HG03571 (cell line): ENCODE measurements around the gene KRTAP20-3.

ENCODE experiments used
- ATAC-seq: cut with Tn5 transposase; IDR thresholded peaks from one replicate; pipeline ENCODE4 v1.9.1; 2021; ENCODE audit not compliant: unreplicated experiment

KRTAP20-3 gene

DNA sequence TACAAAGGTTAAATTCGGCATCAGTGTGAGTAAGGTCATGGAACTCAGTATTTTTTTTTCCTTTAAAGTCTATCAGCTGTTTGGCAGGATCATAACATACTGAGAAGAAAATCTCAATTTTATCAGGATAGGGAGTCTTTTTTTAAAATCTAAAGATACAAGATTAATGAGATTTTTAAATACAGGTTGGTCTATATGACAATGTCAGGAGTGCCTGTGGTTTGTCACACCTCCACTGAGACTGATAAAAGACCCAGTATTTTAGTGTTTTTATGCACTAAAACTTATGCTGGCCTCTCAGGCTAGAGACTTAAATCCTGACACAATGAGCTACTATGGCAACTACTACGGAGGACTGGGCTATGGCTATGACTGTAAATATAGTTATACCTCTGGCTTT, at the start of gene KRTAP20-3:
TSS of gene KRTAP20-3 (plus strand) at position 301 of the 400 bp plus-strand sequence.
- no peak for ATAC-seq

DNA sequence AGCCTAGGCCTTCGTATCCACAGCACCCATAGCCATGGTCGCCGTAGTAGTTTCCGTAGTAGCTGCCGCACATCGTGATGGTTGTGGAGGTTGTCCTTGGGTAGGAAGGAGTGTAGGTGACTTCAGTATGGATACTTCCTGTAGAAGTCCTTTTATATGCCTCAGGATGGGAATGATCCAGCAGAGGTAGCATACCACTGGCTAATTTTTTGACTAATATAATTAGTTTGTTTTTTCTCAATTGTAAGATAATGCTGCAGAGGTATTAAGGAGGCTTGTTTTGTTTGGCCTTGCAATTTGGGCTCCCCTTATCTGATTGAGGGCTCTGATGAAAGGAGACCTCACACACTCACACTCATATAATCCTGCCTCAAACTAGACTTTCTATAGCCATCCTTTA, 43.9 kb upstream of the KRTAP20-3 start, which contains the start of gene KRTAP6-2:
TSS of gene KRTAP6-2 (minus strand) at position 101 of the 400 bp plus-strand sequence. CDS start at position 73, 28 bp downstream.
- ATAC-seq = no peak

DNA sequence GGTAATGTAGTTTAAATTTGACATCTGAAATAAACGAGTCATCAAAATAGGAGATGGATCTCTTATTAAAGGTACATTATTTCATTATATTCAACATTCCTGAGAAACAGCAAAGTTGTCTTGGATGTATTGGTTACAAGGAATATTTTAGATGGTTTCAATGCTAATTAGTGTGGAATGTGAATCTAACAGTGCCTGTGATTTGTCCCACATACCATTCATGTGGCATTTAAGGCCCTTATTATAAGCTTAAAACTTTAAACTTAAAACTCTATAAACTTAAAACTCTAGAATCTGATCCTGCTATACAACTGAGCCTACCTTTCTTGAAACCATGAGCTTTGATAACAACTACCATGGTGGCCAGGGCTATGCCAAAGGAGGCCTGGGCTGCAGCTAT, 41.9 kb upstream of the KRTAP20-3 start, which contains the start of gene KRTAP22-1:
TSS of gene KRTAP22-1 (plus strand) at position 301 of the 400 bp plus-strand sequence.
- no peak for ATAC-seq

GRCh38 chr21:30605968-30606367, 36.7 kb upstream of the KRTAP20-3 start:
- ATAC-seq = no peak

GRCh38 chr21:30612132-30612531, 30.5 kb upstream of the KRTAP20-3 start:
- no peak for ATAC-seq

DNA sequence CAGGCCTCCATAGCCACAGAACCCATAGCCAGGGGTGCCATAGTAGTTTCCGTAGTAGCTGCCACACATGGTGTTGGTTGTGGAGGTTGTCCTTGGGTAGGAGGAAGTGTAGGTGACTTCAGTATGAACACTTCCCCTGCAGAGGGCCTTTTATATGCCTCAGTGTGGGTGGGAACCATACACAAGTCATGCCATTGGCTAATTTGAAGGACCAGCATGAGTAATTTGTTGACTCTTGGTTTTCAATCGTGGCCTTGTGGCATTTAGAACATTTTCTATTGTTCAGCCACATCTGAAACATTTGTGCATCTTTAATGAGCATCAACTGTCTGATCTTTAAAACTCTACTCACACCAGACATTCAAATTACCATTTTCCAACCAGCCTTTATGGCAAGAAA, 28.8 kb upstream of the KRTAP20-3 start, which contains the start of gene KRTAP6-1:
TSS of gene KRTAP6-1 (minus strand) at position 95 of the 400 bp plus-strand sequence. CDS start at position 69, 26 bp downstream.
- ATAC-seq = no peak

DNA sequence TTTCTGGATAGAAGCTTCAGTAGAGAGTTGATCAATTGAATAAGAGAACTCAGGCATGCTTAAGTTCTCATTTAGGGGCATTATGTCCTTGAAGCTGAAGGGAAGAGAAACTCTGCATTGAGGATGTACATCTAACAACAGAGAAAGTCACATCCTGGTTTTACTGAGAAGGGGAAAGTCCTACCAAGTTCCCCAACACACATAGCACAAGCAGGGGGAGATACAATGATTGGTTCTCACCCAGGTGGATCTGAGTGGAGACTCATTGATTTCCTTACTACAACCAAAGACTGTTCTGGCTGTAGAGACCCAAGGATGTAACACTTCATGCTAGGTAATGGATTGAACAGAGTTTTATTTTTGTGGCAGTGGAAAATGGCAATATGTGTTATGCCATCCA, 27.5 kb upstream of the KRTAP20-3 start:
- no peak for ATAC-seq

- no peak for ATAC-seq
Measured at GRCh38 chr21:30616125-30616524, 26.5 kb upstream of the KRTAP20-3 start, which contains the start of gene KRTAP20-1. Gene KRTAP20-1 (plus strand): TSS chr21:30616425. CDS start chr21:30616455, 30 bp downstream.

- no peak for ATAC-seq
Measured at GRCh38 chr21:30620080-30620479, 22.6 kb upstream of the KRTAP20-3 start.

DNA sequence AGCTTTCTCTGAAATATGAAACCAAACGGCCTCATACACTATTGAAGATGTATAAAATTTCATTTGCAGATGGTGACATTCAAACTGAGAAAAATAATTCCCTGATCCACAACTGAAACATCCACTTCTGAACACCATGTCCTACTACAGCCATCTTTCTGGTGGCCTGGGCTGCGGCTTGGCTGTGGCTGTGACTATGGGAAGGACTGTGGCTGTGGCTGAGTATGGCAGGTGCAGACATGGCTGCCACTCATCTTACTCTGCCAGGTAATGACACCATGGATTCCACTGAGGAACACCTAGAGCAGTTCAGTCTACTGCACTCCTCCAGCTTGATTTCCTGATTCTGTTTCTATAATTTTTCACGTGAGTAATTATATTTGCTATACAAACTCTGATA, 22.1 kb upstream of the KRTAP20-3 start, which contains the start of gene KRTAP20-4:
TSS of gene KRTAP20-4 (plus strand) at position 106 of the 400 bp plus-strand sequence.
- no peak for ATAC-seq

GRCh38 chr21:30623362-30623761, 19.3 kb upstream of the KRTAP20-3 start:
- no peak for ATAC-seq

- no peak for ATAC-seq
Measured at GRCh38 chr21:30625449-30626165, 17.1 kb upstream of the KRTAP20-3 start.

- ATAC-seq = no peak
Measured at GRCh38 chr21:30628109-30628508, 14.6 kb upstream of the KRTAP20-3 start.

- ATAC-seq = no peak
Measured at GRCh38 chr21:30629200-30629599, 13.5 kb upstream of the KRTAP20-3 start.

- ATAC-seq = no peak
Measured at GRCh38 chr21:30634906-30635305, 7.8 kb upstream of the KRTAP20-3 start, which contains the start of gene KRTAP20-2. Gene KRTAP20-2 (plus strand): TSS chr21:30635206. CDS start chr21:30635264, 58 bp downstream.

GRCh38 chr21:30638686-30639085, 4.0 kb upstream of the KRTAP20-3 start:
- ATAC-seq = no peak

GRCh38 chr21:30646904-30647414, 4.3 kb downstream of the KRTAP20-3 start:
- ATAC-seq = no peak

DNA sequence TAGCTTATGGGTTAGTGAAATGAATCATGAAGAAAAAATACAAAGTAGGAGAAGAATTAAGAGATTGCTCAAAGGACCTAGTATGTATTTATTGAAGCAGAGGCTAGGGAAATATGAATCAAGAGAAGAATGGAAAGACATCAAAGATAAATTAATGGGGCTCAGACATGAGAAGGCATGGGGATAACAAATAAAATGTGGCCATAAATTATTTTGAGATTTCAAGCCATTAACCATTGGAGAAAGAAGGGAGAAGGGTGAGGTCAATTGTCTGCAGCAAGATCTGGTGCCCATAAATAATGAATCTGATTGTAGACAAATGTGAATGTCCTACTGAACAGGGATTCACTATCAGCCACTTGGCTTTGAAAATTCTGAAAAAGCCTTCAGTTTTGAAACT, 10.2 kb downstream of the KRTAP20-3 start:
- ATAC-seq = no peak

- ATAC-seq = no peak
Measured at GRCh38 chr21:30668776-30669175, 26.1 kb downstream of the KRTAP20-3 start.

- no peak for ATAC-seq
Measured at GRCh38 chr21:30672985-30673650, 30.5 kb downstream of the KRTAP20-3 start.

DNA sequence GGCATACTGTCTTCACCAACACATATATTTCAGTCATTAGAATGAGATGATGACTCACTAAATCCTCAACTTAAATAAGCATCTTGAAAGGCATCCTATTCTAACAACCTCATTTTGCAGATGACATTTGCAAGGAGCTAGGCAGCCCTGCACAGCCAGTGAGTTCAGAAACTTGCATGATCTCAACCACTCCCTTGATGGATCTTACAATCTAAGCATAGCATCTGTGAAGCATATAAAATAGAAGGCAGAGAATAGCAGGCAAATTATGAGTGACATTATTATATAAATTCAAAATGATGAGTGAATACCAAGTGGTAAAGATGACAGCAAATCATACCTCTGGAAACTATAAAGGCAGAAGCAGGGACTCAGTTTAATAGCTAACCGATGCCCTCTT, 31.6 kb downstream of the KRTAP20-3 start:
- no peak for ATAC-seq

- ATAC-seq = no peak
Measured at GRCh38 chr21:30676737-30677136, 34.1 kb downstream of the KRTAP20-3 start.
